ENCODE results near the gene TUBD1.

DNA sequence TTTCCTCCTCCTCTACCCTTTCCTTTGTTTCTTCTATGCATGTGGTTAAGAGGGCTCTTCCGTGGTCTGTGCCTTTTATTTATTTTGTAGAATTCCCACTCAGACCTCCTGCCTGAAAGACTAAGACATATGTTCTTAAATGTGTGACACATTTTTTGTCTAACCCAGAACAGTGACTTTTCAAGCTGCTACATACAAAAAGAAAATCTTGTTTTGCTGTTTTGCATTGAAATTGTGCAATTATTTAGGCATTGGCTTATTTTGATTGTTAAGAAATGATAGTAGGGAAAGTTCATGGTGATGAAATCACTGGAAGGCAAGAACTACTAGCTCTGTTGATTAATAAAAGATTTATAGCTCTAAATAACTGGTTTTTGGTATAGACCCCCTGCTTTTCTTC, 76.8 kb downstream of the TUBD1 start:
- TF ChIP-seq POLR2A (IDR thresholded peaks at IDR 0.05; ENCODE audit: low read depth, low read length) (no peak), POLR2AphosphoS5 (IDR thresholded peaks at IDR 0.05; ENCODE audit: low read depth, low read length) (no peak)

Measured in GM12892 (cell line).